Ectodermal cell (in vitro differentiated cells): ENCODE results near the gene PAX2.

Source experiments
- H3K27ac ChIP-seq: 2 replicates; pipeline ENCODE4 v1.7.0; 2013; ENCODE audit warnings: mild to moderate bottlenecking, low read depth, low read length; ENCODE audit not compliant: insufficient read depth, poor library complexity, severe bottlenecking
- H3K27me3 ChIP-seq: 2 replicates; pipeline ENCODE4 v1.7.0; 2013; ENCODE audit warnings: mild to moderate bottlenecking, low read length; ENCODE audit not compliant: insufficient read depth, control insufficient read depth, poor library complexity, severe bottlenecking
- H3K36me3 ChIP-seq: one replicate; pipeline ENCODE4 v1.7.0; 2013; ENCODE audit warnings: low read length; ENCODE audit not compliant: control insufficient read depth, insufficient read depth
- H3K4me1 ChIP-seq: one replicate; pipeline ENCODE4 v1.7.0; 2013; ENCODE audit warnings: low read length; ENCODE audit not compliant: control insufficient read depth, insufficient read depth
- H3K4me3 ChIP-seq: 2 replicates; pipeline ENCODE4 v1.7.0; 2013; ENCODE audit warnings: low read depth, low read length, control low read depth; ENCODE audit not compliant: insufficient read depth
- H3K9me3 ChIP-seq: 2 replicates; pipeline ENCODE4 v1.7.0; 2013; ENCODE audit warnings: mild to moderate bottlenecking, low read length, moderate library complexity; ENCODE audit not compliant: control insufficient read depth
- WGBS, 2 experiments: methylation state at CpG; one replicate each; pipeline ENCODE4 v1.1.7; 2013; ENCODE audit warnings: missing lambda C conversion rate in 2 of 2; 5-methylcytosine and 5-hydroxymethylcytosine counted together

The PAX2 gene

GRCh38 chr10:100761191-100761590 is 15.8 kb downstream of the PAX2 start:
- peaks cover 57% of the 10 kb centered on the region for H3K27me3 ChIP-seq
- H3K4me3 ChIP-seq: no peak overlapping the region

GRCh38 chr10:100763043-100763747 is 17.8 kb downstream of the PAX2 start:
- Histone ChIP-seq H3K4me1 (no peaks in the 10 kb centered on the region), H3K9me3 (no peaks in the 10 kb centered on the region), H3K4me3 (no peak overlapping the region), H3K36me3 (no peaks in the 10 kb centered on the region), H3K27ac (no peak overlapping the region), H3K27me3 (peaks cover 40% of the 10 kb centered on the region)
- 89 to 91% methylated on average over 5 of the region's 5 CpGs for WGBS, 2 experiments

More at GRCh38 chr10:100761191-100761590, 15.8 kb downstream of the PAX2 start:
- Histone ChIP-seq H3K36me3 (no peaks in the 10 kb centered on the region), H3K27ac (no peak overlapping the region), H3K4me1 (no peaks in the 10 kb centered on the region), H3K9me3 (no peaks in the 10 kb centered on the region)
- WGBS, 2 experiments: 87 to 93% methylated on average over 7 of the region's 7 CpGs

GRCh38 chr10:100766693-100767421 is 21.5 kb downstream of the PAX2 start:
- Histone ChIP-seq H3K4me3 (no peak overlapping the region), H3K27ac (no peak overlapping the region), H3K27me3 (peaks cover 11% of the 10 kb centered on the region), H3K9me3 (no peaks in the 10 kb centered on the region), H3K36me3 (no peaks in the 10 kb centered on the region), H3K4me1 (no peaks in the 10 kb centered on the region)
- WGBS, 2 experiments: 73 to 80% methylated on average over 10 of the region's 10 CpGs

DNA sequence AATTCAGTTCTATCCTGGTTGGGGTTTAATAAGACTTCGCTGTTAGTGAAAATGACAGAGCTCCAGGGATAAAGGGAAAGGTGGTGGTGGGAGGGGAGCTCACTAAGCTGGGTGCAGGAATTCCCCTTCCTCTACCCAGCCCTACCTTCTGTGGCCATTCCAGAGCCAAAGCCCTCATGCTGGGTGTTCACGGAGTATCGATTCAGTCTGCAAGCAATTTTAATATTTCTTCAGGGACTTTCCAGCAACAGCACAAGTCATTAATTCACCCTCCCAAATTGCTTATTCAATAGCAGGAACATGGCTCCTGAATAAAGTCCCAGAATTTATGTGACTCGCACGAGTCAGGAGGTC is 22.0 kb downstream of the PAX2 start:
- no peaks in the 10 kb centered on the region for H3K9me3 ChIP-seq
- H3K27ac ChIP-seq: no peak overlapping the region
- H3K27me3 ChIP-seq: peaks cover 8% of the 10 kb centered on the region
- WGBS, 2 experiments: 84 to 88% methylated on average over 5 of the region's 5 CpGs
- H3K4me3 ChIP-seq: no peak overlapping the region
- no peaks in the 10 kb centered on the region for H3K4me1 ChIP-seq
- no peaks in the 10 kb centered on the region for H3K36me3 ChIP-seq

DNA sequence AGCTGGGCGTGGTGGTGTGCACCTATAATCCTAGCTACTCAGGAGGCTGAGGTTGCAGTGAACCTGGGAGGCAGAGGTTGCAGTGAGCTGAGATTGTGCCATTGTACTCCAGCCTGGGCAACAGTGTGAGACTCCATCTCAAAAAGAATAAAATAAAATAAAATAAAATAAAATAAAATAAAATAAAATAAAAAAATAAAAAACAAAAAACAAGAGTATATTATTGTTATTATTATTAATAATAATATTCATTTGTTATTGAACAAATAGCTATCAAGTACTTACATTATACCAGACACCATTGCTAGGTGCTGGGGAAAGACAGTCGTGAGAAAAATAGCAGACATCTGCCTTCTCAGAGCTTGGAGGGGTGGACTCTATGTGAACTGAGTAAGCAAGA is 24.1 kb downstream of the PAX2 start:
- Histone ChIP-seq H3K36me3 (no peaks in the 10 kb centered on the region), H3K27me3 (peaks cover 4% of the 10 kb centered on the region), H3K4me1 (no peaks in the 10 kb centered on the region), H3K4me3 (no peak overlapping the region), H3K9me3 (no peaks in the 10 kb centered on the region), H3K27ac (no peak overlapping the region)
- 90 to 99% methylated on average over 2 of the region's 2 CpGs for WGBS, 2 experiments

DNA sequence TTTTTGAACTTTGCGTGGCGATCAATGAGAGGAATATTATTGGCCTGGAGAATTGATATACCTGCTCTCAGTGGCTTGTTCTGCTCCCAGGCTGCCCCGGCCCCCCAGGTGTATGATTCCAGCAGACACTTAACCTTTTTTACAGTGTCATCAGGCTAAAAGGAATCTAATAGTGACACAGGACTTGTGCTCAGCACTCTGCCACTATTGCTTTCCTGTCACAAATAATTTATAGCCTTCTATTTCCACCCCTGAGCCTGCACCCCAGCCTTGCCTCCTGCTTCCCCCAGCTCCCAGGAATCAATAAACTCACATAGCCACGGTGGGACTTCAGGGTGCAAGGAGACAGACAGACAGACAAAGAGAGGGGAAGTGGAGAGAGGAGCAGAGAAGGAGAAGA is 28.3 kb downstream of the PAX2 start:
- Histone ChIP-seq H3K4me1 (peaks cover 6% of the 10 kb centered on the region), H3K4me3 (no peak overlapping the region), H3K27ac (no peak overlapping the region), H3K36me3 (no peaks in the 10 kb centered on the region), H3K27me3 (no peaks in the 10 kb centered on the region), H3K9me3 (no peaks in the 10 kb centered on the region)
- 82 to 88% methylated on average over 4 of the region's 4 CpGs for WGBS, 2 experiments

DNA sequence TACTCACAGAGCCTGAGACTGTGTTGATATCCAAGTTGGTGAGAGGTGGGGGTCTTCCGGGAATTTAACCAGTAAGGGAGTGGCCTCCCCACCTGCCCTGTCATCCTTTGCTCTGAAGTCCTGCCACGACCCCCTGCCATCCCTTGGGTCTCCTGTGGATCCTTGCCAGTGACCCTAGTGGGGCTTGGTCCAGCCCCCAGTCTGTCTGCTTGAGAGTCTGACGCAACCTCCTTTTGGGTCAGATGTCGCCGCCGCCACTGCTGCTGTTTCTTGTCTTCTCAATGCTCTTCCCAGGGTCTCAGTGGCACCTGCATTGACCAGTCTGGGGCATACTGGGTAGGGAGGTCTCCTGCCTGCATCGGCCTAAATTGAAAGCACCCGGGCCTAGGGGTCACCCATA is 28.8 kb downstream of the PAX2 start:
- H3K27me3 ChIP-seq: no peaks in the 10 kb centered on the region
- no peaks in the 10 kb centered on the region for H3K9me3 ChIP-seq
- 89 to 92% methylated on average over 8 of the region's 8 CpGs for WGBS, 2 experiments

GRCh38 chr10:100774876-100775275 is 29.5 kb downstream of the PAX2 start:
- no peak overlapping the region for H3K27ac ChIP-seq
- H3K4me3 ChIP-seq: no peak overlapping the region
- H3K36me3 ChIP-seq: no peaks in the 10 kb centered on the region
- H3K27me3 ChIP-seq: no peaks in the 10 kb centered on the region
- H3K9me3 ChIP-seq: no peaks in the 10 kb centered on the region
- 87 to 94% methylated on average over 4 to 6 of the region's 6 CpGs for WGBS, 2 experiments
- peaks cover 6% of the 10 kb centered on the region for H3K4me1 ChIP-seq

More for the DNA sequence above, 28.8 kb downstream of the PAX2 start:
- Histone ChIP-seq H3K4me3 (no peak overlapping the region), H3K36me3 (no peaks in the 10 kb centered on the region), H3K27ac (no peak overlapping the region), H3K4me1 (peaks cover 6% of the 10 kb centered on the region)

DNA sequence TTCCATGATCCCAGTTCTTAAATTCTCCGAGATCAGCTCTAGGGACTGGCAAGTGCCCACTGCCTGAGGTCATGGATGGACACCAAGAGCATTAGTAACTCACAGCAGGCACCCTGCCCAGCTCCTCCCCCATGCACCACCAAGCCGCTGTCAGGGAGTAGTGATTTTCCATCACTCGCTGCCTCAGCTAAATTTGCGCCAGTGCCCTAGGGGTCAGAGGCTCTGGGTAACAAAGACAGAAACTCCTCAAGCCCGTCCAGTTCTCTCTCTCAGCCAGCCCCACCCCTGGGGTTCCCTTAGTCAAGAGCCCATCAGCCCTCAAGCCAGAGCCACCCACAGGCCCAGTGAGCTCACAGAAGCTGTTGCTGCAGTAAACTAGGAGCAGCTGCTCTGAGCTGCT is 30.0 kb downstream of the PAX2 start:
- peaks cover 6% of the 10 kb centered on the region for H3K4me1 ChIP-seq
- 72 to 74% methylated on average over 5 of the region's 5 CpGs for WGBS, 2 experiments
- H3K36me3 ChIP-seq: no peaks in the 10 kb centered on the region
- H3K4me3 ChIP-seq: no peak overlapping the region
- no peaks in the 10 kb centered on the region for H3K9me3 ChIP-seq
- H3K27ac ChIP-seq: no peak overlapping the region
- no peaks in the 10 kb centered on the region for H3K27me3 ChIP-seq

GRCh38 chr10:100775871-100776270 is 30.5 kb downstream of the PAX2 start:
- H3K36me3 ChIP-seq: no peaks in the 10 kb centered on the region
- no peak overlapping the region for H3K4me3 ChIP-seq
- no peaks in the 10 kb centered on the region for H3K27me3 ChIP-seq
- H3K9me3 ChIP-seq: no peaks in the 10 kb centered on the region
- no peak overlapping the region for H3K27ac ChIP-seq
- WGBS, 2 experiments: 90 to 91% methylated on average over 4 of the region's 4 CpGs
- H3K4me1 ChIP-seq: peaks cover 6% of the 10 kb centered on the region
